ENCODE results near the gene PHF14.

PHF14 gene

GRCh38 chr7:11216276-11216675, 242.6 kb downstream of the PHF14 start:
- H3K9me3 ChIP-seq (ENCODE audit: control insufficient read depth, low read length): no peaks in the 10 kb centered on the region
- H2AFZ ChIP-seq (ENCODE audit: low read depth, low read length): no peak overlapping the region
- no peak overlapping the region for H3K4me2 ChIP-seq (ENCODE audit: low read length, poor library complexity, severe bottlenecking)
- H3K27ac ChIP-seq (ENCODE audit: low read length, poor library complexity, severe bottlenecking): no peak overlapping the region
- H3K27me3 ChIP-seq (ENCODE audit: control insufficient read depth in 1 of 2, insufficient read depth in 1 of 2, low read length in 2 of 2): no peaks in the 10 kb centered on the region
- no peaks in the 10 kb centered on the region for H3K36me3 ChIP-seq (ENCODE audit: control insufficient read depth in 1 of 2, insufficient read depth in 2 of 2, low read depth in 1 of 2, low read length in 2 of 2)
- peak overlapping the region in 1 of 2 experiments; percentile 38 for H2BK12ac ChIP-seq (ENCODE audit: low read length in 2 of 2)
- H2BK5ac ChIP-seq (ENCODE audit: low read depth, low read length, poor library complexity, severe bottlenecking): no peak overlapping the region
- no peak overlapping the region for H3K18ac ChIP-seq (ENCODE audit: low read depth in 1 of 2, low read length in 2 of 2)
- no CpG with 5 or more reads among the region's 2 CpGs for WGBS
- H3K14ac ChIP-seq (ENCODE audit: low read length in 2 of 2): no peak overlapping the region
- no peak overlapping the region for H2AK5ac ChIP-seq (ENCODE audit: low read length, severe bottlenecking)
- no peaks in the 10 kb centered on the region for H3K79me1 ChIP-seq (replicated peaks; ENCODE audit: low read length, poor library complexity, severe bottlenecking)
- H4K91ac ChIP-seq (ENCODE audit: low read length): no peak overlapping the region
- no peaks in the 10 kb centered on the region for H3K4me1 ChIP-seq (ENCODE audit: control insufficient read depth, insufficient read depth, low read depth, low read length)
- peak overlapping the region; percentile 4 for H4K8ac ChIP-seq (ENCODE audit: low read length)
- no peak overlapping the region for H3K4ac ChIP-seq (ENCODE audit: low read depth in 1 of 2, low read length in 2 of 2)
- no peak overlapping the region for H3K4me3 ChIP-seq (ENCODE audit: insufficient read depth in 1 of 2, low read depth in 1 of 2, low read length in 2 of 2)
- no peak for DNase-seq
- no peak overlapping the region for H2BK120ac ChIP-seq (ENCODE audit: low read depth, low read length)
- no peak overlapping the region for H3K23ac ChIP-seq (ENCODE audit: low read length in 2 of 2)
- H3K9ac ChIP-seq (ENCODE audit: low read length): no peak overlapping the region
- peak overlapping the region; percentile 86 for H2BK15ac ChIP-seq (ENCODE audit: low read depth, poor library complexity, severe bottlenecking)

- Histone ChIP-seq H2BK5ac (ENCODE audit: low read depth, low read length, poor library complexity, severe bottlenecking) (no peak overlapping the region), H3K18ac (ENCODE audit: low read depth in 1 of 2, low read length in 2 of 2) (no peak overlapping the region), H3K27ac (ENCODE audit: low read length, poor library complexity, severe bottlenecking) (no peak overlapping the region), H3K14ac (ENCODE audit: low read length in 2 of 2) (no peak overlapping the region), H3K36me3 (ENCODE audit: control insufficient read depth in 1 of 2, insufficient read depth in 2 of 2, low read depth in 1 of 2, low read length in 2 of 2) (no peaks in the 10 kb centered on the region), H3K9ac (ENCODE audit: low read length) (no peak overlapping the region), H4K91ac (ENCODE audit: low read length) (no peak overlapping the region), H2BK15ac (ENCODE audit: low read depth, poor library complexity, severe bottlenecking) (no peak overlapping the region), H4K8ac (ENCODE audit: low read length) (no peak overlapping the region), H3K4me3 (ENCODE audit: insufficient read depth in 1 of 2, low read depth in 1 of 2, low read length in 2 of 2) (no peak overlapping the region), H3K27me3 (ENCODE audit: control insufficient read depth in 1 of 2, insufficient read depth in 1 of 2, low read length in 2 of 2) (no peaks in the 10 kb centered on the region), H3K4me1 (ENCODE audit: control insufficient read depth, insufficient read depth, low read depth, low read length) (no peaks in the 10 kb centered on the region), H3K9me3 (ENCODE audit: control insufficient read depth, low read length) (no peaks in the 10 kb centered on the region), H3K4ac (ENCODE audit: low read depth in 1 of 2, low read length in 2 of 2) (no peak overlapping the region), H2BK120ac (ENCODE audit: low read depth, low read length) (no peak overlapping the region), H3K4me2 (ENCODE audit: low read length, poor library complexity, severe bottlenecking) (no peak overlapping the region), H2AK5ac (ENCODE audit: low read length, severe bottlenecking) (no peak overlapping the region), H2BK12ac (ENCODE audit: low read length in 2 of 2) (no peak overlapping the region), H3K23ac (ENCODE audit: low read length in 2 of 2) (no peak overlapping the region), H3K79me1 (replicated peaks; ENCODE audit: low read length, poor library complexity, severe bottlenecking) (no peaks in the 10 kb centered on the region), H2AFZ (ENCODE audit: low read depth, low read length) (no peak overlapping the region)
- no peak for DNase-seq
- 90% methylated on average over 5 of the region's 6 CpGs for WGBS
These were observed 244.3 kb downstream of the PHF14 start for GRCh38 chr7:11217848-11218565.
